ENCODE measurements around the gene VPS4B. TPM values are rescaled to one million over a fixed set of nuclear protein-coding genes. Genes with fewer than 3 reads are reported as not detected.

The VPS4B gene
- total and polyA plus RNA-seq, 2 experiments from 2014 or later: 30.2 to 49.4 TPM

DNA sequence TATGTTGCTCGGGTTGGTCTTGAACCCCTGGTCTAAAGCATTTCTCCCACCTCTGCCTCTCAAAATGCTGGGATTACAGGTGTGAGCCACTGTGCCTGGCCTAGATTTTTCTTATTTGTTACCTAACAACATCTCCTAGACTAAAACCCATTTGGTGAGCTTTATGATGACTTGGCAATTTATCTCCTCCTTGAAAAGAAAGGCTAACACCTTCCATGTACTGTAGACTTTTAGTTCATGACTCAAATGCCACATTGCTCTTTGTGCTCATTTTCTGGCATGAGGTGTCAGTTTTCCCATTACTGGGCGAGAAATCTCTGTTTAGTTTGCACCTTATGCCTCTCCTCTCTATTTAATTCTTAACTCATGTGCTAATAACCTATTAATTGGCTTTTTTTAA, 42.2 kb upstream of the VPS4B start:
- TF ChIP-seq EZH2phosphoT487 (IDR thresholded peaks at IDR 0.05; ENCODE audit: unreplicated experiment) (no peak), REST (IDR thresholded peaks at IDR 0.05; ENCODE audit: unreplicated experiment) (no peak), ZNF331 (CRISPR knock-in tag; IDR thresholded peaks at IDR 0.05; ENCODE audit: low read depth) (no peak), NANOG (IDR thresholded peaks at IDR 0.05; ENCODE audit: borderline replicate concordance) (no peak), EZH2 (IDR thresholded peaks at IDR 0.05; ENCODE audit: low read depth, unreplicated experiment) (no peak), CREB1 (CRISPR knock-in tag; IDR thresholded peaks at IDR 0.05; ENCODE audit: low read depth) (no peak), STAT1 (IDR thresholded peaks at IDR 0.05; ENCODE audit: unreplicated experiment) (no peak), POLR2AphosphoS5 (IDR thresholded peaks at IDR 0.05; ENCODE audit: low read depth) (no peak)
- TF ChIP-seq, protein P1, sequence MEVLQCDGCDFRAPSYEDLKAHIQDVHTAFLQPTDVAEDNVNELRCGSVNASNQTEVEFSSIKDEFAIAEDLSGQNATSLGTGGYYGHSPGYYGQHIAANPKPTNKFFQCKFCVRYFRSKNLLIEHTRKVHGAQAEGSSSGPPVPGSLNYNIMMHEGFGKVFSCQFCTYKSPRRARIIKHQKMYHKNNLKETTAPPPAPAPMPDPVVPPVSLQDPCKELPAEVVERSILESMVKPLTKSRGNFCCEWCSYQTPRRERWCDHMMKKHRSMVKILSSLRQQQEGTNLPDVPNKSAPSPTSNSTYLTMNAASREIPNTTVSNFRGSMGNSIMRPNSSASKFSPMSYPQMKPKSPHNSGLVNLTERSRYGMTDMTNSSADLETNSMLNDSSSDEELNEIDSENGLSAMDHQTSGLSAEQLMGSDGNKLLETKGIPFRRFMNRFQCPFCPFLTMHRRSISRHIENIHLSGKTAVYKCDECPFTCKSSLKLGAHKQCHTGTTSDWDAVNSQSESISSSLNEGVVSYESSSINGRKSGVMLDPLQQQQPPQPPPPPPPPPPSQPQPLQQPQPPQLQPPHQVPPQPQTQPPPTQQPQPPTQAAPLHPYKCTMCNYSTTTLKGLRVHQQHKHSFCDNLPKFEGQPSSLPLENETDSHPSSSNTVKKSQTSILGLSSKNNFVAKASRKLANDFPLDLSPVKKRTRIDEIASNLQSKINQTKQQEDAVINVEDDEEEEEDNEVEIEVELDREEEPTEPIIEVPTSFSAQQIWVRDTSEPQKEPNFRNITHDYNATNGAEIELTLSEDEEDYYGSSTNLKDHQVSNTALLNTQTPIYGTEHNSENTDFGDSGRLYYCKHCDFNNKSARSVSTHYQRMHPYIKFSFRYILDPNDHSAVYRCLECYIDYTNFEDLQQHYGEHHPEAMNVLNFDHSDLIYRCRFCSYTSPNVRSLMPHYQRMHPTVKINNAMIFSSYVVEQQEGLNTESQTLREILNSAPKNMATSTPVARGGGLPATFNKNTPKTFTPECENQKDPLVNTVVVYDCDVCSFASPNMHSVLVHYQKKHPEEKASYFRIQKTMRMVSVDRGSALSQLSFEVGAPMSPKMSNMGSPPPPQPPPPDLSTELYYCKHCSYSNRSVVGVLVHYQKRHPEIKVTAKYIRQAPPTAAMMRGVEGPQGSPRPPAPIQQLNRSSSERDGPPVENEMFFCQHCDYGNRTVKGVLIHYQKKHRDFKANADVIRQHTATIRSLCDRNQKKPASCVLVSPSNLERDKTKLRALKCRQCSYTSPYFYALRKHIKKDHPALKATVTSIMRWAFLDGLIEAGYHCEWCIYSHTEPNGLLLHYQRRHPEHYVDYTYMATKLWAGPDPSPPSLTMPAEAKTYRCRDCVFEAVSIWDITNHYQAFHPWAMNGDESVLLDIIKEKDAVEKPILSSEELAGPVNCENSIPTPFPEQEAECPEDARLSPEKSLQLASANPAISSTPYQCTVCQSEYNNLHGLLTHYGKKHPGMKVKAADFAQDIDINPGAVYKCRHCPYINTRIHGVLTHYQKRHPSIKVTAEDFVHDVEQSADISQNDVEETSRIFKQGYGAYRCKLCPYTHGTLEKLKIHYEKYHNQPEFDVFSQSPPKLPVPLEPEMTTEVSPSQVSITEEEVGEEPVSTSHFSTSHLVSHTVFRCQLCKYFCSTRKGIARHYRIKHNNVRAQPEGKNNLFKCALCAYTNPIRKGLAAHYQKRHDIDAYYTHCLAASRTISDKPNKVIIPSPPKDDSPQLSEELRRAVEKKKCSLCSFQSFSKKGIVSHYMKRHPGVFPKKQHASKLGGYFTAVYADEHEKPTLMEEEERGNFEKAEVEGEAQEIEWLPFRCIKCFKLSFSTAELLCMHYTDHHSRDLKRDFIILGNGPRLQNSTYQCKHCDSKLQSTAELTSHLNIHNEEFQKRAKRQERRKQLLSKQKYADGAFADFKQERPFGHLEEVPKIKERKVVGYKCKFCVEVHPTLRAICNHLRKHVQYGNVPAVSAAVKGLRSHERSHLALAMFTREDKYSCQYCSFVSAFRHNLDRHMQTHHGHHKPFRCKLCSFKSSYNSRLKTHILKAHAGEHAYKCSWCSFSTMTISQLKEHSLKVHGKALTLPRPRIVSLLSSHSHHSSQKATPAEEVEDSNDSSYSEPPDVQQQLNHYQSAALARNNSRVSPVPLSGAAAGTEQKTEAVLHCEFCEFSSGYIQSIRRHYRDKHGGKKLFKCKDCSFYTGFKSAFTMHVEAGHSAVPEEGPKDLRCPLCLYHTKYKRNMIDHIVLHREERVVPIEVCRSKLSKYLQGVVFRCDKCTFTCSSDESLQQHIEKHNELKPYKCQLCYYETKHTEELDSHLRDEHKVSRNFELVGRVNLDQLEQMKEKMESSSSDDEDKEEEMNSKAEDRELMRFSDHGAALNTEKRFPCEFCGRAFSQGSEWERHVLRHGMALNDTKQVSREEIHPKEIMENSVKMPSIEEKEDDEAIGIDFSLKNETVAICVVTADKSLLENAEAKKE (CRISPR knock-in tag; IDR thresholded peaks at IDR 0.05): no peak
- H3K79me2 ChIP-seq (replicated peaks; ENCODE audit: insufficient read depth): no peaks in the 10 kb centered on the region
- no peaks in the 10 kb centered on the region for H3K27me3 Mint-ChIP-seq (ENCODE audit: insufficient read depth, low read depth, poor library complexity)
- H4K20me1 ChIP-seq (replicated peaks; ENCODE audit: insufficient read depth): no peaks in the 10 kb centered on the region
- H3K4me1 ChIP-seq (ENCODE audit: insufficient read depth): no peaks in the 10 kb centered on the region
- no peaks in the 10 kb centered on the region for H3F3A ChIP-seq (replicated peaks; ENCODE audit: low read depth)
- no peak overlapping the region for H3K27ac ChIP-seq (ENCODE audit: low read depth)
- H3K36me3 Mint-ChIP-seq (ENCODE audit: low read depth): no peaks in the 10 kb centered on the region
- 0 out of 2 replicates have a peak overlapping the region, but pooled peaks have one; percentile 23 for H2AFZ ChIP-seq
- H3K4me3 ChIP-seq: no peak overlapping the region
- no peaks in the 10 kb centered on the region for H3K9me2 ChIP-seq (ENCODE audit: insufficient read depth)
- H3K27me3 ChIP-seq (ENCODE audit: insufficient read depth): no peaks in the 10 kb centered on the region
- H3K4me1 Mint-ChIP-seq: no peaks in the 10 kb centered on the region
- H3K4me2 ChIP-seq: no peak overlapping the region
- no peaks in the 10 kb centered on the region for H3K36me3 ChIP-seq (ENCODE audit: insufficient read depth)
- H3K27ac Mint-ChIP-seq: no peak overlapping the region
- H3K4me3 Mint-ChIP-seq: no peak overlapping the region
- DNase-seq (ENCODE audit: low spot score) (no peak), ATAC-seq (no peak)
- no peaks in the 10 kb centered on the region for H3K9me3 Mint-ChIP-seq

Measured in GM23338 (cell line).